Neuronal stem cell (in vitro differentiated cells): ENCODE data around the gene CAND2.
A peak's percentile ranks its signal among the peaks of the same experiment; 100 is the strongest.

Source experiments
- DNase-seq: peaks from one replicate; pipeline ENCODE4 v3.0.0-alpha.2; 2013; ENCODE audit warnings: low spot score
- H2AFZ ChIP-seq: one replicate; pipeline ENCODE4 v1.6.1; 2013; ENCODE audit warnings: mild to moderate bottlenecking, low read length, inconsistent platforms
- H2AK5ac ChIP-seq: 2 replicates; pipeline ENCODE4 v1.6.1; 2013; ENCODE audit warnings: low read depth, mild to moderate bottlenecking, inconsistent platforms, low read length, moderate library complexity, mixed read lengths
- H2BK120ac ChIP-seq: 2 replicates; pipeline ENCODE4 v1.6.1; 2013; ENCODE audit warnings: low read depth, mild to moderate bottlenecking, inconsistent platforms, low read length, moderate library complexity, mixed read lengths
- H2BK12ac ChIP-seq: one replicate; pipeline ENCODE4 v1.6.1; 2013; ENCODE audit warnings: low read length, inconsistent platforms
- H2BK15ac ChIP-seq: 2 replicates; pipeline ENCODE4 v1.6.1; 2013; ENCODE audit warnings: mild to moderate bottlenecking, low read length, inconsistent platforms, mixed read lengths
- H2BK5ac ChIP-seq: one replicate; pipeline ENCODE4 v1.6.1; 2013; ENCODE audit warnings: inconsistent platforms, mild to moderate bottlenecking, low read length, moderate library complexity
- H3K14ac ChIP-seq: one replicate; pipeline ENCODE4 v1.6.1; 2013; ENCODE audit warnings: low read length, inconsistent platforms
- H3K18ac ChIP-seq: 2 replicates; pipeline ENCODE4 v1.6.1; 2013; ENCODE audit warnings: low read length, inconsistent platforms
- H3K23ac ChIP-seq: 2 replicates; pipeline ENCODE4 v1.6.1; 2013; ENCODE audit warnings: low read depth, mild to moderate bottlenecking, mixed read lengths, low read length, inconsistent platforms; ENCODE audit not compliant: poor library complexity
- H3K27ac ChIP-seq: replicated peaks from 3 replicates; pipeline ENCODE4 v1.5.1; 2013; ENCODE audit warnings: low read length, inconsistent platforms
- H3K27me3 ChIP-seq, 3 experiments: 2 replicates each; pipeline ENCODE4 v1.6.1; 2013; ENCODE audit warnings: low read length in 3 of 3, mild to moderate bottlenecking in 2 of 3, inconsistent platforms in 1 of 3, low read depth in 1 of 3, mixed read lengths in 1 of 3, moderate library complexity in 1 of 3; ENCODE audit not compliant: control insufficient read depth in 3 of 3, insufficient read depth in 3 of 3
- H3K36me3 ChIP-seq, 2 donors: replicated peaks in 1 of 2; 2 replicates each; pipeline ENCODE4 v1.6.1; 2013; ENCODE audit warnings: low read length in 2 of 2; ENCODE audit not compliant: control insufficient read depth in 2 of 2, insufficient read depth in 2 of 2
- H3K4ac ChIP-seq: 2 replicates; pipeline ENCODE4 v1.6.1; 2013; ENCODE audit warnings: inconsistent platforms, mild to moderate bottlenecking, low read length, moderate library complexity
- H3K4me1 ChIP-seq, 2 donors: 1 replicate in 1 of 2; 2 replicates in 1 of 2; pipeline ENCODE4 v1.6.1; 2013; ENCODE audit warnings: low read length in 2 of 2, low read depth in 1 of 2; ENCODE audit not compliant: control insufficient read depth in 2 of 2, insufficient read depth in 1 of 2
- H3K4me2 ChIP-seq: one replicate; pipeline ENCODE4 v1.6.1; 2013; ENCODE audit warnings: mild to moderate bottlenecking, low read length, inconsistent platforms; ENCODE audit not compliant: insufficient read depth, poor library complexity, severe bottlenecking
- H3K4me3 ChIP-seq, 2 donors: 2 replicates each; pipeline ENCODE4 v1.5.1; 2013; ENCODE audit warnings: low read length in 2 of 2, mild to moderate bottlenecking in 2 of 2, inconsistent platforms in 1 of 2, moderate library complexity in 1 of 2
- H3K79me1 ChIP-seq: one replicate; pipeline ENCODE4 v1.6.1; 2013; ENCODE audit warnings: low read depth, mild to moderate bottlenecking, inconsistent platforms, low read length, moderate library complexity
- H3K9ac ChIP-seq: one replicate; pipeline ENCODE4 v1.6.1; 2013; ENCODE audit warnings: mild to moderate bottlenecking, low read depth, low read length, inconsistent platforms; ENCODE audit not compliant: poor library complexity
- H3K9me3 ChIP-seq, 2 donors: replicated peaks in 1 of 2; 2 replicates each; pipeline versions ENCODE3 to v1.6.1; 2013; ENCODE audit warnings: low read length in 2 of 2, mild to moderate bottlenecking in 2 of 2, inconsistent platforms in 1 of 2, low read depth in 1 of 2, mixed read lengths in 1 of 2, moderate library complexity in 1 of 2; ENCODE audit not compliant: control insufficient read depth in 2 of 2, insufficient read depth in 1 of 2
- H4K8ac ChIP-seq: one replicate; pipeline ENCODE4 v1.6.1; 2013; ENCODE audit warnings: low read depth, mild to moderate bottlenecking, inconsistent platforms, low read length, moderate library complexity
- H4K91ac ChIP-seq: one replicate; pipeline ENCODE4 v1.6.1; 2013; ENCODE audit warnings: low read length, low read depth, mild to moderate bottlenecking, inconsistent platforms; ENCODE audit not compliant: poor library complexity
- WGBS, 2 donors: extraction: QIAGEN DNeasy Blood & Tissue Kit; methylation state at CpG; one replicate each; pipeline ENCODE4 v1.1.7; 2013; ENCODE audit warnings: missing lambda C conversion rate in 2 of 2, mixed read lengths in 1 of 2; ENCODE audit not compliant: insufficient read length in 2 of 2, insufficient replicate concordance in 1 of 2; ENCODE audit errors: extremely low coverage in 2 of 2; 5-methylcytosine and 5-hydroxymethylcytosine counted together

Gene CAND2

DNA sequence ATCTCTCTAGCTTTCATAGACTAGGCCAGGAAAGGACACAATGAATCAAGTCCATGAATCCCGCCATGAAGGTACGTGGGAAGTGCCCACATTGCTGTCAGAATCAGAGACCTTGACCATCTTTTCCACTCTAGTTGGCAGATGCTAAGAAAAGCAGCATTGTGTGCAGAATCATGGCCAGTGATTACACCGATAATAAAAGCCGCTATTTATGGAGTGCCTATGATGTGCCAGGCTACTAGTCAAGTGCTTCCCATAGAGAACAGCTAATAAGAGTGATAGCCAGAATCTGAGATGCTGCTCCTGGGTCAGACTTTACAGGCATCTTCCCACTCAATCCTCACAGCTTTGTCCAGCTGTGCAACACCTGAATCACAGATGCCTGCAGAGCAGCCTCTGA, 58.1 kb downstream of the CAND2 start:
- Histone ChIP-seq H3K9me3 (peaks cover 0 to 1% of the 10 kb centered on the region in 2 donors), H3K4me1 (peaks cover 0 to 2% of the 10 kb centered on the region in 2 donors), H2BK5ac (no peak overlapping the region), H4K8ac (no peak overlapping the region), H3K27ac (no peak overlapping the region), H2BK15ac (no peak overlapping the region), H3K14ac (no peak overlapping the region), H3K4me3 (no peak overlapping the region), H3K23ac (no peak overlapping the region), H3K9ac (no peak overlapping the region), H2AK5ac (peak overlapping the region; percentile 51), H3K79me1 (no peaks in the 10 kb centered on the region), H4K91ac (no peak overlapping the region), H3K4me2 (no peak overlapping the region), H2BK12ac (no peak overlapping the region), H2AFZ (no peak overlapping the region), H3K36me3 (no peaks in the 10 kb centered on the region), H2BK120ac (no peak overlapping the region), H3K27me3 (peaks cover 0 to 43% (median 0%) of the 10 kb centered on the region in 3 experiments), H3K4ac (no peak overlapping the region), H3K18ac (no peak overlapping the region)
- WGBS, 2 donors, result no CpG with 5 or more reads among the region's 4 CpGs
- no peak for DNase-seq

DNA sequence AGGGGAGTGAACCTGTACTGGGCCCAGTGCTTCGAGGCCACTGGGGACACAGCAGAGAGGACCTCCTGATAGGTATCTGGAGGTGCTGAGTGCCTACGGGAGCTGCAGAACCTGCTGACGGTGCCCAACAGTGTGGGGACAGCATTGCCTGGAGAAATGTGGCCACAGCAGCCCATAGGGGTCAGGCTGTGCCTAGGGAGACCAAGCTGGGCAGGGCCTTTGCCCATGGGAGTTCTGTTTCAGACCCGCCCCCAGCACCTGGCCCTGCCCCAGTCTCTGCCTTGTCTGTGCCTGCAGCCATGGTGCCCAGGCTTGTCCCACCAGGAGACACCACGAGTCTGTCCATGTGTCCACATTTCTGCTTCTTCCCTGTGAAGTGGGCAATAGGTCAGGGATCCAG, 60.1 kb downstream of the CAND2 start:
- no peak overlapping the region for H4K91ac ChIP-seq
- no CpG with 5 or more reads among the region's 5 CpGs for WGBS, 2 donors
- H3K36me3 ChIP-seq, result no peaks in the 10 kb centered on the region
- H3K79me1 ChIP-seq, result no peaks in the 10 kb centered on the region
- DNase-seq, result no peak
- H3K9me3 ChIP-seq, result no peaks in the 10 kb centered on the region
- peaks cover 0 to 58% (median 0%) of the 10 kb centered on the region in 3 experiments for H3K27me3 ChIP-seq
- H2BK120ac ChIP-seq, result no peak overlapping the region
- peak overlapping the region; percentile 20 for H2AK5ac ChIP-seq
- no peak overlapping the region for H2BK5ac ChIP-seq
- H2AFZ ChIP-seq, result no peak overlapping the region
- no peak overlapping the region for H2BK12ac ChIP-seq
- H2BK15ac ChIP-seq, result no peak overlapping the region
- H3K23ac ChIP-seq, result peak overlapping the region; percentile 3
- no peak overlapping the region for H3K4me3 ChIP-seq
- no peak overlapping the region for H3K9ac ChIP-seq
- H3K4ac ChIP-seq, result no peak overlapping the region
- H3K18ac ChIP-seq, result peak overlapping the region; percentile 0
- H3K4me1 ChIP-seq, result peaks cover 0 to 2% of the 10 kb centered on the region in 2 donors
- H3K14ac ChIP-seq, result no peak overlapping the region
- no peak overlapping the region for H3K4me2 ChIP-seq
- no peak overlapping the region for H4K8ac ChIP-seq
- no peak overlapping the region for H3K27ac ChIP-seq

DNA sequence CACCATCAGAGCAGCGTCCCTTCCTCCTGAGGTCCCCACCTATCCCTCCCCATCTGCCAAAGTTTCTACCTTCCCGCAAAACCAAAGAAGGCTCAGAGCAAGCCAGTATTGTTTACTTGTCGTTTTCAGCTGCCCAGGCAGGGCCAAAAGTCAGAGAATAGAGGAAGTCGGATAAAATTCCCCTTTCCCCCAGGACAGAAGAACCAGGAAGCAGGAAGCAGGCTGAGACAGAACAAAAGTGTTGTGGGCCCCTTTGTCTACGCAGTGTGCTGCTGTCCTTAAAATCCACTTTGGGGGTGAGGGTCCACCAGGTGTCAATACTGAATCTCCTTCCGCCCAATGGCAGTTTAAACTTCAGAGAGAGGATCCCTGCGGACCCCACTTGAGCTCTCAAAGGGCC, 63.4 kb downstream of the CAND2 start:
- H3K4me2 ChIP-seq, result no peak overlapping the region
- no peak overlapping the region for H3K14ac ChIP-seq
- peaks cover 0 to 57% (median 2%) of the 10 kb centered on the region in 3 experiments for H3K27me3 ChIP-seq
- no peak overlapping the region for H3K4ac ChIP-seq
- H3K4me1 ChIP-seq, result peaks cover 0 to 2% of the 10 kb centered on the region in 2 donors
- H2AK5ac ChIP-seq, result no peak overlapping the region
- H2BK5ac ChIP-seq, result no peak overlapping the region
- H4K8ac ChIP-seq, result no peak overlapping the region
- no peak overlapping the region for H2BK120ac ChIP-seq
- peaks cover 0 to 1% of the 10 kb centered on the region in 2 donors for H3K9me3 ChIP-seq
- no CpG with 5 or more reads among the region's 7 CpGs for WGBS, 2 donors
- H3K18ac ChIP-seq, result no peak overlapping the region
- H3K9ac ChIP-seq, result no peak overlapping the region
- H3K36me3 ChIP-seq, result no peaks in the 10 kb centered on the region
- H3K27ac ChIP-seq, result no peak overlapping the region
- H4K91ac ChIP-seq, result no peak overlapping the region
- no peak overlapping the region for H3K23ac ChIP-seq
- H2BK15ac ChIP-seq, result no peak overlapping the region
- H3K79me1 ChIP-seq, result no peaks in the 10 kb centered on the region
- H2AFZ ChIP-seq, result no peak overlapping the region
- no peak overlapping the region for H3K4me3 ChIP-seq
- DNase-seq, result no peak
- H2BK12ac ChIP-seq, result no peak overlapping the region

DNA sequence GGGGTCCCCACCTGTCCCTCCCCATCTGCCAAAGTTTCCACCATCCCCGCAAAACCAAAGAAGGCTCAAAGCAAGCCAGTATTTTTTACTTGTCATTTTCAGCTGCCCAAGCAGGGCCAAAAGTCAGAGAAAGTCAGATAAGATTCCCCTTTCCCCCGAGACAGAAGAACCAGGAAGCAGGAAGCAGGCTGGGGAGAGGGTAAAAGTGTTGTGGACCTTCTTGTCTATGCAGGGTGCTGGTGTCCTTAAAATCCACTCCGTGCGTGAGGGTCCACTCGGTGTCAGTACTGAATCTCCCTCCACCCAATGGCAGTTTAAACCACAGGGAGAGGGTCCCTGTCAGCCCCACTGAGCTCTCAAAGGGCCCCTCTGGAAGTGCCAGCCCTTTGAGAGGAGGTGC, 65.1 kb downstream of the CAND2 start:
- peaks cover 0 to 2% of the 10 kb centered on the region in 2 donors for H3K4me1 ChIP-seq
- H3K79me1 ChIP-seq, result no peaks in the 10 kb centered on the region
- peaks cover 0 to 48% (median 2%) of the 10 kb centered on the region in 3 experiments for H3K27me3 ChIP-seq
- H3K36me3 ChIP-seq, result no peaks in the 10 kb centered on the region
- H4K8ac ChIP-seq, result no peak overlapping the region
- H3K27ac ChIP-seq, result no peak overlapping the region
- no peak overlapping the region for H3K9ac ChIP-seq
- no CpG with 5 or more reads among the region's 5 CpGs for WGBS, 2 donors
- H2AK5ac ChIP-seq, result no peak overlapping the region
- no peak overlapping the region for H2BK120ac ChIP-seq
- H3K14ac ChIP-seq, result no peak overlapping the region
- H3K4me3 ChIP-seq, result no peak overlapping the region
- H2AFZ ChIP-seq, result no peak overlapping the region
- peak overlapping the region; percentile 20 for H3K23ac ChIP-seq
- peaks cover 7 to 9% of the 10 kb centered on the region in 2 donors for H3K9me3 ChIP-seq
- DNase-seq, result no peak
- H3K4me2 ChIP-seq, result no peak overlapping the region
- H3K4ac ChIP-seq, result no peak overlapping the region
- H4K91ac ChIP-seq, result no peak overlapping the region
- no peak overlapping the region for H2BK15ac ChIP-seq
- H2BK5ac ChIP-seq, result no peak overlapping the region
- no peak overlapping the region for H2BK12ac ChIP-seq
- no peak overlapping the region for H3K18ac ChIP-seq
